GM19397 (cell line): ENCODE results near the gene BLOC1S3.
A peak's percentile ranks its signal among the peaks of the same experiment; 100 is the strongest.

ENCODE experiments used
- ATAC-seq: cut with Tn5 transposase; IDR thresholded peaks from one replicate; pipeline ENCODE4 v1.9.1; 2021; ENCODE audit warnings: mild to moderate bottlenecking, moderate library complexity; ENCODE audit not compliant: unreplicated experiment

The BLOC1S3 gene, protein sequence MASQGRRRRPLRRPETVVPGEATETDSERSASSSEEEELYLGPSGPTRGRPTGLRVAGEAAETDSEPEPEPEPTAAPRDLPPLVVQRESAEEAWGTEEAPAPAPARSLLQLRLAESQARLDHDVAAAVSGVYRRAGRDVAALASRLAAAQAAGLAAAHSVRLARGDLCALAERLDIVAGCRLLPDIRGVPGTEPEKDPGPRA

GRCh38 chr19:45178262-45179071 lies at the start of gene BLOC1S3:
TSS of gene BLOC1S3 (plus strand) at chr19:45178784. CDS start at chr19:45179297, 513 bp downstream.
- peak; percentile 78 for ATAC-seq

- ATAC-seq = no peak
Observed at GRCh38 chr19:45128806-45129205, 49.8 kb upstream of the BLOC1S3 start.

DNA sequence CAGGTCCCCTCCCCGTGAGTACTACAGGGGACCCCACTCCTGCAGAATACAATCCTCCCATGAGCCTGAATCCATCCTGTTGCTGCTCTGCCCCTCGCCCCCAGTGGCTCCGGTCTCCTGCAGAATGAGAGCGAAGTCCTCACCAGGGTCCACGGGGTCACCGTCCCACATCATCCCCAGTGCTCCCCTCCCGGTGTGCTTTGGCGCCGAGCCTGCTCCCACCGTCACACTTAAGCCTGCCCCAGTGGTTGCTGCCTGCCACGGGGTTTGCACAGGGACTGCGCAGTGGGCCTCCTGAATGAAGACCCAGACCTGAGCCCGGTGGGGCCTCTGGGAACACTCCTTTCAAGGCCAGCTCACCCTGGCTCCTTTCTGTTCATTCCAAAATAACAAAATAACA lies 48.3 kb upstream of the BLOC1S3 start:
- ATAC-seq = no peak

DNA sequence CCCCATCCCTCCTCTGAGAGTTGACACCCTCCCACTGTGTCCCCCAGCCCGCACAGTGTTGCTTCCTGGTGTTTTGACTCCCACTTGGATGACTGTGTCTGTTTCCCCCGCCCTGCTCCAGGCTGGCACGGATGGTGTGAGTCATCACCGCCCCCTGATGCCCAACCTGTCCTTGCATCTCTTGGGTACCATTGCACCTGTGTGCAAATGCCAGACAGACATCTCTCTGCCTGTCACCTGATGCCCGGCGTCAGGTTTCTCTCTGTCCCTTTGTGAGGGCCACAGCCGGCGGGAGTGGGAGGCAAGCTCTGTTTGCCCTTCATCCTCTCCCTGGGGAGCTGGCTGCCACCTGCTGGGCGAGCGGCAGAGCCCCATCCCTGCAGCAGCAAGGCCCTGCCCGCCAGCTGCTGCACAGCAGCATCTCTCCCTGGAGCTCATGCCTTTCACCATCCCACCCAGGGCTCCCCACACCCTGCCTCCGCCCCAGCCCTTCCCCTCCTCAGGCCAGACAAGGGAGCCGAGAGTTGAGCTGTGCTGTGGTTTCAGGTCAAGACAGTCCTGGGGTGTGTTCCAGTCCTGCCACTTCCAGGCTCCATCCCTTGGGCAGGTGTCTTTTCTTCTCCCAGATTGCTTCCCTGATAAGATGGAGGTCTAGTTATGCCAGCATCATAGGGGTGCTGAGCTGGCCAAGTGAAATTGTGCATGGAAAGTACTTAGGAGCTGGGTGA lies 47.5 kb upstream of the BLOC1S3 start:
- ATAC-seq = no peak

GRCh38 chr19:45133661-45134060 lies 44.9 kb upstream of the BLOC1S3 start:
- ATAC-seq = no peak

DNA sequence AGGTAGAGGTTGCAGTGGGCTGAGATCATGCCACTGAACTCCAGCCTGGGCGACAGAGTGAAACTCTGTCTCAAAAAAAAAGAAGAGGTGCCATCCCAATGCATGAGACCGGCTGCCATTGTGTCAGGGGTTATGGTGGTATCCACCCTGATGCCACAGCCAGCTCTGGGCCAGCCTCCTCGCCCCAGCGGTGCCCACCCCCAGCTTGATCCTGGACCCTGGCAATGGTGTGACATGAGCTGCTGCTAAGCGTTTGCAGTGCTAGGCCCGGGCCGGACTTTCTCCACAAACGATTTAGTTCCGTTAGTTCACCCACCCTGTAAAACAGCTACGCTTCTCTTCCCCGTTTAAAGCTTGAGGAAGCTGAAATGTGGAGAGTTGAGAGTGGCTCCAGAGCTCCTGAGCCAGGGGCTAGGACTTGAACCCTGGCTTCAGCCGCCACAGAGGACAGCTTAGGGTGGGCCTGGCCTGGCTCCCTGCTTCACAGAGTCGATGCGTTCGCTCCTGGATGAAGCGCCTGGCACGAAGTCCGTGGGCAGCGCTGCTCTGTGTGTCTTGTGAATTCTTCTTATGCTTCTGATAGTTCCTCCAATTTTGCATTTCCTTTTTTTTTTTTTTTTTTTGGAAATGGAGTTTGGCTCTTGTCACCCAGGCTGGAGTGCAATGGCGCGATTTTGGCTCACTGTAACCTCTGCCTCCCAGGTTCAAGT lies 43.3 kb upstream of the BLOC1S3 start:
- no peak for ATAC-seq

GRCh38 chr19:45136507-45137178 lies 41.9 kb upstream of the BLOC1S3 start:
- ATAC-seq = no peak

DNA sequence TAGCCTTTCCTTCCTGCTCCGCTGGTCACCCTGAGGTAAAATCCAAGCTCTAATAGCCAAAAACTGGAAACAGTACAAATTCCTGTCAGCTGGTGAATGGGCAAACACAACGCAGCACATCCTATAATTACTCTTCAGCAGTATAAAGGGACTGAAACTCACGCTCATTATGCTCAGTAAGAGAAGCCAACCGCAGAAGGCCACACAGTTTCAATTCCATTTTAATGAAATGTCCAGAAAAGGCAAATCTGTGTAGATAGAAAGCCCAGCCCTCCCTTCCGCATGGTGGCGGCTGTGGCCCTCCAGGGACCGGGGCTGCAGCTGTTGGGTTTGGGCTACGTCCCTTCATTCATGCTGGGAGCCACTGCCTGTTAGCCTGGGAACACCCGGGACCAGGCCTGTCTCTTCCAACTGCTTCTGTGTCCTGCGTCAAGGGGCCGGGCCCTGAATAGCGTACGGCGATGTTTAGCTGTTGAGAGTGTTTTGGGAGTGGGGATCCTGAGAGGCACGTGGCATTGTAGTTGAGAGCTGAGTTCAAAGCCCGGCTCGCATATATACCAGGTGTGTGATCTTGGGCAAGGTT lies 41.3 kb upstream of the BLOC1S3 start:
- peak; percentile 71 for ATAC-seq

DNA sequence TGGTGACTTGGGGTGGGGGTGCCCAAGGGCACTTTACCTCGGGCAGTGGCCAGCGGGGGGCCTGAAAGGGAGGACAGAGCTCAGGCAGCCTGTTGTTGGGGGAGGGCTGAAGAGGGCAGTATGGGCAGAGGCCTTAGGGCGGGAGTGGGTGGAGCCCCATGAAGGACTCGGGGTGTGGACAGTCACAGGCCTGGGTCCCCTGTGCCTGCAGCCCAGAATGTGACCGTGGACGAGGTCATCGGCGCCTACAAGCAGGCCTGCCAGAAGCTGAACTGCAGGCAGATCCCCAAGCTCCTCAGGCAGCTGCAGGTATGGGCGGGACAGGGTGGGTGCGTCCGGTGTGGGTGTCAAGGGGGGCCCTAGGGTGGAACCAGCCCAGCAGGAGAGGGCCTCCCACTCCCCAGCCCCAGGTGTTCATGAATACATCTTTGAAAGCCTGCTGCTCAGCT lies 40.3 kb upstream of the BLOC1S3 start:
- no peak for ATAC-seq

GRCh38 chr19:45139286-45140143 lies 39.1 kb upstream of the BLOC1S3 start:
- no peak for ATAC-seq

GRCh38 chr19:45140144-45140503 lies 38.5 kb upstream of the BLOC1S3 start:
- no peak for ATAC-seq

GRCh38 chr19:45140533-45140932 lies 38.1 kb upstream of the BLOC1S3 start:
- ATAC-seq = no peak

GRCh38 chr19:45141203-45141900 lies 37.2 kb upstream of the BLOC1S3 start:
- ATAC-seq = no peak

- no peak for ATAC-seq
Observed at GRCh38 chr19:45142016-45142725, 36.4 kb upstream of the BLOC1S3 start.

DNA sequence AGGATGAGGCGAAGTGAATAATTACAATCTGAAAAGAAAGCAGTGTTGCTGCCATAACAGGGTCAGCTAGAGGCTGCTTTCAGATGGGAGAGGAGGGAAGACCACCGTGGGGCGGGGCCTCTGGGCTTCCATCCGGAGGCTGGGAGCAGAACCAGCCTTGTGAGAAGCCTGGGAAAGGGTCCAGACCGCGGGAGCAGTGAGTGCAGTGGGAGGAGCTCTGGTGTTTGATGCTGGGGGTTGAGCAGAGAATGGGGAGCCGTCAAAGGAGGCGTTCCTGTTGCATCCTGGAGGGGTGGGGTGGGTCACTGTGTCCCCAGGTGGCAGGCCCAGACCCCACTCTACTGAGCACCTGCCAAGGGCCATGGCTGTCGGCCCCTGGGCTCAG lies 35.9 kb upstream of the BLOC1S3 start:
- ATAC-seq = no peak

DNA sequence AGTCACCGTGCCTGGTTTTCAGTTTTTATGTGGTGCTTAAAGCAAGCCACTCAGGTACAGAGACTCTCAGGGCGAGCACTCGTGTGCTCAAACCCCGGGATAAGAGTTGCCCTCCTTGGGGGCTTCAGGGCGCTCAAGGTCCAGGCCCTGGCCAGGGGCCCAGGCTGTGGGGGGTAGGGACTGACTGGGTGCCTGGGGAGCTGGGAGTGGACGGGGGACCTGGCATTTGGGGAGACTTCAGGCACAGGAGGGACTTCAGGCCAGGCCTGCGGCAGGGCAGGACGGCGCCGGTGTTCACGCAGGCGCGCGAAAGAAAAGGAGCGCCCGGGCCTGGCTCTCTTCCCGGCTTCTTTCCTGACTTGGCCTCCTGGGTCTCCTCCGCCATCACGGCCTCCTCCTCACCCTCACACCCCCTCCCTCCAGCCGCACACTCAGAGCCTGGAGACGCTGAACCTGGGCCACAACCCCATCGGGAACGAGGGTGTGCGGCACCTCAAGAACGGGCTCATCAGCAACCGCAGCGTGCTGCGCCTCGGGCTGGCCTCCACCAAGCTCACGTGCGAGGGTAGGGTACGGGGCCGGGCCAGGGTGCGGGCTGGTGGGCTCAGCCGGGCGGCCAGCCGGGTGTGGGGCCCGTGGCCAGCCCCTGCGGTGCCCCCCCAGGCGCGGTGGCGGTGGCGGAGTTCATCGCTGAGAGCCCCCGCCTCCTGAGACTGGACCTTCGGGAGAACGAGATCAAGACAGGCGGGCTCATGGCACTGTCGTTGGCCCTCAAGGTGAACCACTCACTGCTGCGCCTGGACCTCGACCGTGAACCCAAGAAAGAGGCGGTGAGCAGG lies 33.9 kb upstream of the BLOC1S3 start:
- no peak for ATAC-seq
